Motor neuron (in vitro differentiated cells): ENCODE results near the gene LRPAP1. TPM values are rescaled to one million over a fixed set of nuclear protein-coding genes. Genes with fewer than 3 reads are reported as not detected.
A peak's percentile ranks its signal among the peaks of the same experiment; 100 is the strongest.
"Not testable (repeated sequence)": the region's sequence is repeated elsewhere in the genome, so short reads cannot be mapped to it uniquely, and the experiment has no call there.

Experiments
- ATAC-seq, 8 experiments: fragments of 200-7000 bp; cut with Tn5 transposase; replicated peaks in 6 of 8; 2 replicates each; pipeline ENCODE4 v1.8.0; 2021; ENCODE audit warnings: mild to moderate bottlenecking in 8 of 8, moderate library complexity in 8 of 8
- H3K27ac ChIP-seq, 2 donors: fragments of 250-450 bp; sonication (Bioruptor Pico); 2 replicates each; pipeline ENCODE4 v1.9.0; 2021; ENCODE audit warnings: antibody characterized with exemption in 2 of 2, mild to moderate bottlenecking in 2 of 2, moderate library complexity in 1 of 2
- H3K4me1 ChIP-seq, 2 donors: fragments of 250-450 bp; sonication (Bioruptor Pico); replicated peaks in 1 of 2; 2 replicates each; pipeline ENCODE4 v1.6.1; 2021; ENCODE audit warnings: antibody characterized with exemption in 2 of 2, mild to moderate bottlenecking in 2 of 2, moderate library complexity in 1 of 2
- H3K4me3 ChIP-seq, 5 donors: fragments of 250-450 bp; sonication (Bioruptor Pico); 2 replicates each; pipeline ENCODE4 v1.9.0; 2021; ENCODE audit warnings: antibody characterized with exemption in 5 of 5, mild to moderate bottlenecking in 5 of 5, moderate library complexity in 4 of 5
- WGBS, 10 experiments: fragments of 450-650 bp; shearing (Covaris generic); methylation state at CpG; one replicate each; pipeline ENCODE4 v1.0.0; 2022; 5-methylcytosine and 5-hydroxymethylcytosine counted together
- in situ Hi-C, 9 experiments: fragments of 400-800 bp; cut with MboI; loops; one replicate each; pipeline ENCODE4 v1.15.0; 2021; ENCODE audit warnings: low sequenced_read_pairs in 9 of 9, low pct_unique_long_range_greater_than_20kb in 2 of 9; ENCODE audit not compliant: unreplicated experiment in 9 of 9
- total RNA-seq, 8 experiments: library from RNA; unstranded; fragments of 300-600 nt; gene quantifications; 2 replicates each; pipeline versions ENCODE4 v1.2.3 to v1.2.4, GENCODE V29; 2022

Gene LRPAP1
- total RNA-seq, 8 experiments from 2014 or later: 49.8 to 389 (median 96.9) TPM

- 100% methylated on average over 1 of the region's 11 CpGs; no CpG with 5 or more reads in 9 of the 10 experiments for whole genome bisulfite sequencing, 10 experiments
Measured at GRCh38 chr4:3518511-3518880, 13.7 kb downstream of the LRPAP1 start.

GRCh38 chr4:3517731-3518510, 14.3 kb downstream of the LRPAP1 start:
- ATAC-seq: no peak
- Histone ChIP-seq H3K4me3 (no peak overlapping the region), H3K27ac (no peak overlapping the region), H3K4me1 (no peaks in the 10 kb centered on the region)
- in situ Hi-C loops: no loop called here
- 80 to 100% (median 96%) methylated on average over 2 to 15 of the region's 49 CpGs; no CpG with 5 or more reads in 6 of the 10 experiments for WGBS, 10 experiments

More at GRCh38 chr4:3518511-3518880, 13.7 kb downstream of the LRPAP1 start:
- ATAC-seq: no peak
- in situ Hi-C loops: no loop called here
- H3K4me1 ChIP-seq: no peaks in the 10 kb centered on the region
- no peak overlapping the region for H3K4me3 ChIP-seq
- H3K27ac ChIP-seq: no peak overlapping the region

GRCh38 chr4:3516836-3517730, 15.1 kb downstream of the LRPAP1 start:
- H3K4me1 ChIP-seq: no peaks in the 10 kb centered on the region
- no peak overlapping the region for H3K27ac ChIP-seq
- 93 to 100% (median 98%) methylated on average over 1 to 4 of the region's 29 CpGs; no CpG with 5 or more reads in 6 of the 10 experiments for WGBS, 10 experiments
- no peak overlapping the region for H3K4me3 ChIP-seq
- ATAC-seq: peak in 1 of 8 experiments; percentile 10
- in situ Hi-C loops: no loop called here

DNA sequence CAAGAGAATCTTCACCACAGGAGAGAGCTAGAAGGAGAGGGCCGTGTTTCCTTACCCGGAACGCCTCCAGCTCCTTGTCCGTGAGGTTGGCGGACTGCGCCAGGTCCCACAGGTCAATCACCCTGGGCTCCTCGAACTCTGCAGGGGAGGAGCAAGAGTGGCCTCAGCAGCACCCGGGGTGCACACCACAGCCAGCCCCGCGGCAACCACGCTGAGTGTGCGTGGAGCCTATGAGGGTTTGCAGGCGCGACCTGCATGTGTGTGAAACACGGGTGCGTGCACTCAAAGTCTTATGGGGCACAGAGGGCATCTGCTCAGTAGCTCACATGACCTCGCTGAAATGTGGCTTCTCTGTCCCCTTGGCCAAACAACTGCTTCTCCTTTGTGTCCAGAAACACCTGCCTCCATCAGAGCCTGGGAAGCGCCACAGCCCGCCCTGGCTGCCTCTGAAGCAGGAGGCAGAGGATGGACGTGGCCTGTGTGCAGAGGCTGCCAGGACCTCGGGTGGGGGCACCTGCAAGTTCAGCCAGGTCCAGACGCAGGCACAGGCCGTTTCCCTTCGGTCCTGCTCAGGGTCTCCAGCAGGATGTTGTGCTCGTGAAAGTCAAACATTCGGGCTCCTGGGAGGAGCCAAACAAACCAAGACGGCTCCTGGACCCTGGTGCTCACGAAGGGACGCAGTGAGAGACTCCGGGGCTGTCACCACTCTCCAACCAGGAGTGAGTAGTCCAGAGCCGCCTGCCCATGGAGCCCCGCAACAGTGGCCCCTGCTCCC, 16.0 kb downstream of the LRPAP1 start:
- ATAC-seq: peak in 1 of 8 experiments; percentile 6
- in situ Hi-C loops: no loop called here
- Histone ChIP-seq H3K4me3 (no peak overlapping the region), H3K4me1 (no peaks in the 10 kb centered on the region), H3K27ac (no peak overlapping the region)
- 83 to 100% (median 100%) methylated on average over 1 to 10 of the region's 32 CpGs; no CpG with 5 or more reads in 4 of the 10 experiments for WGBS, 10 experiments

- in situ Hi-C loops: no loop called here
- Histone ChIP-seq H3K4me3 (no peak overlapping the region), H3K27ac (no peak overlapping the region), H3K4me1 (no peaks in the 10 kb centered on the region)
- no peak for ATAC-seq
- WGBS, 10 experiments: 60 to 100% (median 75%) methylated on average over 1 to 2 of the region's 15 CpGs; no CpG with 5 or more reads in 6 of the 10 experiments
Measured at GRCh38 chr4:3515646-3516045, 16.6 kb downstream of the LRPAP1 start.

DNA sequence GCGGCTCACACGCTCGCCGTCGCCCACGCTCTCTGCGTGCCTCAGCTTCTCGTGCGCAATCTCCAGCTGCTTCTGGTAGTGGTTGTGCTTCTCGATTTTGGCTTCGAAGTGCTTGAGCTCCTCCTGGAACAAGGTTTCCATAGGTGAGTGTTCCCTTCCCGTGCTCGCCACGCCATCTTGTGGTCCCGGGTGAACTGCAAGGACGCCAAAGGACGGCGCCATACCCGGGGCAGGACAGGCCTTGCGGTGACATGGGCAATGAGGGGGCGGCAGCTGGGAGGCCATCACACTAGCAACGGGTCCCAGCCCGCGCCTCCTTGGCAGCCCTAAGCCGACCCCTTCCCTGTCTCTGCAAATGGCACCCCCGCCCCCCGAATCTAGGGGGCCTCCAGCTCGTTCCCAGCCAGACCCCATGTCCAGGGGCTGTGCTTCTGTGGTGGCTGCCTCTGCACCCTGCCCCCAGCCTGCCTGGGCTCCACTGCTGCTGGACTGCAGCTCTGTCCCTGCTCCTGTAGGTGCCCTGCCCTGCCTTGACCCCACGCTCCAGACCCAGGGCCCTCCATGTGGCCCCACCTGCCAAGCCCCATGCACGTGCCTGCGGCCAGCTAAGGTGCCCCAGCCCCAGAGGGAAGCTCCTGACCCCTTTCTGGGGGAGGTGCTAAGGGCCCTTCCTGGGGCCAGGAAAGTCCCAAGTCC, 17.3 kb downstream of the LRPAP1 start:
- Histone ChIP-seq H3K4me1 (no peaks in the 10 kb centered on the region), H3K4me3 (no peak overlapping the region), H3K27ac (no peak overlapping the region)
- ATAC-seq: peak in 5 of 8 experiments; percentile 27 to 44 (median 33)
- in situ Hi-C loops: no loop called here
- 20 to 84% (median 74%) methylated on average over 1 to 18 of the region's 31 CpGs; no CpG with 5 or more reads in 5 of the 10 experiments for WGBS, 10 experiments

GRCh38 chr4:3514221-3514780, 17.9 kb downstream of the LRPAP1 start:
- H3K27ac ChIP-seq: no peak overlapping the region
- 88 to 100% (median 97%) methylated on average over 1 to 6 of the region's 17 CpGs; no CpG with 5 or more reads in 5 of the 10 experiments for WGBS, 10 experiments
- H3K4me3 ChIP-seq: no peak overlapping the region
- in situ Hi-C loops: no loop called here
- ATAC-seq: peak in 1 of 8 experiments; percentile 3
- no peaks in the 10 kb centered on the region for H3K4me1 ChIP-seq

DNA sequence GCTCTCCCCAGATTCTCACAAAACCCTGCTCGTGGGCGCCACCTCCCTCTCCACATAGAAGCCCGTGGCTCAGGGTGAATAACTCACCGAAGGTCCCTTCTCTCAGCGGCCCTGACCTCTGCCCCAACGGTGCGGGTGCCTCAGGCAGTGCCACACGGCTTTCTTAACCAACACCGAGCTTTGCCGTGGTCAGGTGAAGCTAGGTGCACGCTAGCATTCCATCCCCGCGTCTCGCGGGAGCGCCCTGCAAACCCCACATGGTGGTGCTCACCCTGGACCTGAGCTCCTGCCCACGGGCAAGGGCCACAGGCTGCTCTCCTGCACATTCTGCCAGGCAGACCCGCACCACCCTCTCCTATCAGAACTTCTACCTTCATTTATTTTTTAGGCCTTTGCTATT, 18.4 kb downstream of the LRPAP1 start:
- in situ Hi-C loops: no loop called here
- Histone ChIP-seq H3K4me1 (no peaks in the 10 kb centered on the region), H3K27ac (no peak overlapping the region), H3K4me3 (no peak overlapping the region)
- ATAC-seq: no peak
- 90 to 100% (median 94%) methylated on average over 1 to 12 of the region's 18 CpGs; no CpG with 5 or more reads in 5 of the 10 experiments for WGBS, 10 experiments

DNA sequence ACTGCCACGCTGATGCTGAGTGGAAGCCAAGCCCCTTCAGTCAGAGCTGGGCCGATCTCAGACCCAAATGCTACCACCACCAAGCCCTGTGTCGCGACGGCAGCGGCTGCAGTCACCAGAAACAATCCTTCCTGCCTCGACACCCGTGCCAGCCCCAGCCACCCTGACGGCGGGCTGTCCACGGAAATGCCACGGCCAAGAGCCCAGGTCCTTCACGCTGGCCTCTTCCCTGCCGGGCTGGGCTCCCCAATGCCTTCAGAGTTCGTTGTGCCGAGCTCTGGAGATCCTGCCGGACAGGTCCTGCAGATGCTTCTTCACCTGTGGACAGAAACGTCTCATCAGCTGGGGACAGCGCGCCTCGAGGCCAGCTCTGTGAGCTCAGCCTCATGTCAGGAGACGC, 19.5 kb downstream of the LRPAP1 start:
- in situ Hi-C loops: no loop called here
- Histone ChIP-seq H3K4me3 (no peak overlapping the region), H3K4me1 (no peaks in the 10 kb centered on the region), H3K27ac (no peak overlapping the region)
- ATAC-seq: no peak
- WGBS, 10 experiments: 90 to 100% (median 100%) methylated on average over 1 to 10 of the region's 22 CpGs; no CpG with 5 or more reads in 1 of the 10 experiments

GRCh38 chr4:3512279-3512678, 19.9 kb downstream of the LRPAP1 start:
- 90 to 100% (median 93%) methylated on average over 1 to 12 of the region's 13 CpGs; no CpG with 5 or more reads in 6 of the 10 experiments for WGBS, 10 experiments
- ATAC-seq: no peak
- no peak overlapping the region for H3K27ac ChIP-seq
- no peaks in the 10 kb centered on the region for H3K4me1 ChIP-seq
- no peak overlapping the region for H3K4me3 ChIP-seq
- in situ Hi-C loops: no loop called here

- H3K4me1 ChIP-seq, H3K27ac ChIP-seq, in situ Hi-C loops, H3K4me3 ChIP-seq, ATAC-seq: not testable (repeated sequence)
- 100% methylated on average over 1 of the region's 27 CpGs; no CpG with 5 or more reads in 9 of the 10 experiments for WGBS, 10 experiments
Measured at GRCh38 chr4:3511601-3512000, 20.6 kb downstream of the LRPAP1 start.

GRCh38 chr4:3511187-3511586, 21.0 kb downstream of the LRPAP1 start:
- H3K4me1 ChIP-seq: no peaks in the 10 kb centered on the region
- no peak for ATAC-seq
- WGBS, 10 experiments: 100% methylated on average over 2 to 5 of the region's 6 CpGs; no CpG with 5 or more reads in 6 of the 10 experiments
- no peak overlapping the region for H3K27ac ChIP-seq
- in situ Hi-C loops: no loop called here
- H3K4me3 ChIP-seq: no peak overlapping the region
